ENCODE data around the gene DNAH9. TPM values are rescaled to one million over a fixed set of nuclear protein-coding genes. Genes with fewer than 3 reads are reported as not detected.

Gene DNAH9
- total RNA-seq, 4 donors from 2014 or later: 0.13 to 0.19 TPM; not detected in 2

DNA sequence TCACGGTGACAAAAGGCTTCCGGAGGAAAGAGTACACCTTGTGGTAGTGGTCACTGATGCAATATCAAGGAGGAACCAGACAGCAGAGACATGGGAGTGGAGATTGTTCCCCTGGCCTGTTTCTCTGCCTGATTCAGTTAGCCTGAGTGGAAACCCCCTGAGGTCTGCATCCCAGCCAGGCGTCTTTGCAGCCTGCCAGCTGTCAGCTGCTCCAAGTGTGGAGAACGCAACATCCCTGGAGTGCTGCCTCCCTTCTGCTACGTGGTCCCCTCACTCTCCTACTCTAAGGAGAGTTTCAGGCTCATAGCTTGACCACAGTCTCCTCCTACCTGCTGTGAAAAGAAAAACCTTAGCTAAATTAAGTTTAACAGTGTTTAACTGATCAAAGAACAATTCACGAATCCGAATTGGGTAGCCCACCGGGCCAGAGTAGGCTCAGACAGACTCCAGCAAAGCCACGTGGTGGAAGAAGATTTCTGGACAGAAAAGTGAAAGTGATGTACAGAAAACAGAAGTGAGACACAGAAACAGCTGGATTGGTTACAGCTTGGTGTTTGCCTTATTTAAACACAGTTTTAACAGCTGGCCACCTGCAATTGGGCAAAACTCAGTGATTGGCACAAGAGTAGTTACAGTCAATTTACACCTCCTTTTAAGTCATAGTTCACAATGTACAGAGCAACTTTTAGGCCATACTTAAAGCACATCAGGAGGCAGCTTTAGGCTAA, 188.6 kb downstream of the DNAH9 start:
- DNase-seq: no peak
- Histone ChIP-seq H3K4me3 (no peak overlapping the region), H3K4me1 (no peaks in the 10 kb centered on the region), H3K27me3 (no peaks in the 10 kb centered on the region), H3K27ac (no peak overlapping the region), H3K36me3 (no peaks in the 10 kb centered on the region), H3K9me3 (no peaks in the 10 kb centered on the region)
- TF ChIP-seq, protein P1, sequence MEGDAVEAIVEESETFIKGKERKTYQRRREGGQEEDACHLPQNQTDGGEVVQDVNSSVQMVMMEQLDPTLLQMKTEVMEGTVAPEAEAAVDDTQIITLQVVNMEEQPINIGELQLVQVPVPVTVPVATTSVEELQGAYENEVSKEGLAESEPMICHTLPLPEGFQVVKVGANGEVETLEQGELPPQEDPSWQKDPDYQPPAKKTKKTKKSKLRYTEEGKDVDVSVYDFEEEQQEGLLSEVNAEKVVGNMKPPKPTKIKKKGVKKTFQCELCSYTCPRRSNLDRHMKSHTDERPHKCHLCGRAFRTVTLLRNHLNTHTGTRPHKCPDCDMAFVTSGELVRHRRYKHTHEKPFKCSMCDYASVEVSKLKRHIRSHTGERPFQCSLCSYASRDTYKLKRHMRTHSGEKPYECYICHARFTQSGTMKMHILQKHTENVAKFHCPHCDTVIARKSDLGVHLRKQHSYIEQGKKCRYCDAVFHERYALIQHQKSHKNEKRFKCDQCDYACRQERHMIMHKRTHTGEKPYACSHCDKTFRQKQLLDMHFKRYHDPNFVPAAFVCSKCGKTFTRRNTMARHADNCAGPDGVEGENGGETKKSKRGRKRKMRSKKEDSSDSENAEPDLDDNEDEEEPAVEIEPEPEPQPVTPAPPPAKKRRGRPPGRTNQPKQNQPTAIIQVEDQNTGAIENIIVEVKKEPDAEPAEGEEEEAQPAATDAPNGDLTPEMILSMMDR (IDR thresholded peaks at IDR 0.05): no peak
- TF ChIP-seq POLR2A (IDR thresholded peaks at IDR 0.05): no peak

DNA sequence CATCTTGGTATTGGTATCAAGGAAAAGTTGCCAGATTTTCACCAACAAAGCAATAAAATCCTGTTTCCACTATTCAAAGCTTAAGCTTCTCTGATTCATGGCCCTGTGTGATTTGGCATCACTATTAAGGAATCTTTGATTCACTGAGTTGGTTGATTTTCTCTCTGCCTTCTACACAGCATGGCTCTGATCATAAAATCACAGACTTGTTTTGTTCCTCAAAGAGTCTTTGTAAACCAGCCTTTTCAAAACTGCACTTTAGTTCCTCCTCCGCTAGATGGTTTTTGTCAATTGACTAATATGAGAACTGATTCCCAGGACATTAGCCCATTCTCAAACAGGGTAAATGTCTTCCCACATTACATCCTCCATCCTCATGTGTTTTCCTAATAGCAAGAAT, 197.6 kb downstream of the DNAH9 start:
- H3K4me1 ChIP-seq: no peaks in the 10 kb centered on the region
- DNase-seq: no peak
- no peak overlapping the region for H3K27ac ChIP-seq
- no peaks in the 10 kb centered on the region for H3K9me3 ChIP-seq
- TF ChIP-seq, protein P1 (IDR thresholded peaks at IDR 0.05): no peak
- no peak for TF ChIP-seq POLR2A (IDR thresholded peaks at IDR 0.05)
- no peaks in the 10 kb centered on the region for H3K27me3 ChIP-seq
- no peak overlapping the region for H3K4me3 ChIP-seq
- no peaks in the 10 kb centered on the region for H3K36me3 ChIP-seq

DNA sequence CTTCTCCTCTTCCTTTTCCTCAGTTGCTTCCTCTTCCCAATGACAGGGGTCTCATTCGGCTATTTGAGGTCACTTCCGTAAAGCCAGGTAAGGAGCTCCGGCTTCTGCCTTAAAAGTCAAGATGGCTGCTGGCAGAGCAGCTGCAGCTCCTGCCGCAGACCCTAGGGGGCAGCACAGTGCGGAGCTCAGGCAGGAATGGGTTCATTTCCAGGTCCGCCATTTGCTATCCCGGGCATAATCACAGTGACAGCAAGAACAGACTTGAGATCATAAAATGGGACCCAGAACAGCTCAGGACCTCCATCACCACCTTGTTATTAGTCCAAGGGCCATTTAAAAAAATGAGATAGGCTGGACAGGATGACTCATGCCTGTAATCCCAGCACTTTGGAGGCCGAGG, 199.5 kb downstream of the DNAH9 start:
- no peak for DNase-seq
- Histone ChIP-seq H3K4me3 (no peak overlapping the region), H3K9me3 (no peaks in the 10 kb centered on the region), H3K27ac (no peak overlapping the region), H3K27me3 (no peaks in the 10 kb centered on the region), H3K4me1 (no peaks in the 10 kb centered on the region), H3K36me3 (no peaks in the 10 kb centered on the region)
- TF ChIP-seq POLR2A (IDR thresholded peaks at IDR 0.05): no peak
- TF ChIP-seq, protein P1 (IDR thresholded peaks at IDR 0.05): no peak

DNA sequence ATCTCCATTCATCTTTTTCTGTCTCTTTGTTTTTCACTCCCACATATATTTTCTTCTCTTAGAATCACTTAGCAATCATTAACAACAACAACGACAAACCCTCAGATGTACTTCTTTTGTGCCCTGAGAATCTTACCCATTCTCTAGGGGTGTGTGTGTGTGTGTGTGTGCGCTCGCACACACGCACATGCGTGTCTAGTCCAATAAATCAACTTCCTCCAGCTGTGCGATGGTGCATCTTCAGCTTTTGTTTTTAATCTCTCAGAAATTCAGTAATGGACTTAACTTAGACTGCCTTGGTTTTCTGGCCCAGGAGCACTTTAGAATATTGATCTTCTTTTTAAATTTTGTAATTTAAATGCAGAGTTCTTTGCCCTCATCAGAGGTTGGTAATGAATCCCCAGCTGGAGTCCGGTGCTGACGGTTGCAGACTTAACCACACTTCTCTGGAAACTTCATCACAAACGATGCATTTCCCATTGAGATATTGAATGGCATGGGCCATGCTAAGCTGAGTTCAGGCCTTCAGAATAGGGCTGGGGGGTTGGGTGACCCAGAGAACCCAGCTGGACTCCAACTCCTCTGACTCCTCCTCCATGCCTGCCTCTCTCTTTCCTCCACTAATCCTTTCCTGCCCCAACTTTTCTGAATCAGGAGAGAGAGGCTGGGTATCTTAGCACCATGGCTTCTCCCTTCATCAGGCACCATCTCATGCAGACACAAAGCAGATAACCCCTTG, 205.1 kb downstream of the DNAH9 start:
- H3K4me1 ChIP-seq: no peaks in the 10 kb centered on the region
- no peak overlapping the region for H3K4me3 ChIP-seq
- no peaks in the 10 kb centered on the region for H3K36me3 ChIP-seq
- no peak overlapping the region for H3K27ac ChIP-seq
- H3K27me3 ChIP-seq: no peaks in the 10 kb centered on the region
- DNase-seq: no peak
- H3K9me3 ChIP-seq: no peaks in the 10 kb centered on the region
- TF ChIP-seq, protein P1 (IDR thresholded peaks at IDR 0.05): no peak
- no peak for TF ChIP-seq POLR2A (IDR thresholded peaks at IDR 0.05)

DNA sequence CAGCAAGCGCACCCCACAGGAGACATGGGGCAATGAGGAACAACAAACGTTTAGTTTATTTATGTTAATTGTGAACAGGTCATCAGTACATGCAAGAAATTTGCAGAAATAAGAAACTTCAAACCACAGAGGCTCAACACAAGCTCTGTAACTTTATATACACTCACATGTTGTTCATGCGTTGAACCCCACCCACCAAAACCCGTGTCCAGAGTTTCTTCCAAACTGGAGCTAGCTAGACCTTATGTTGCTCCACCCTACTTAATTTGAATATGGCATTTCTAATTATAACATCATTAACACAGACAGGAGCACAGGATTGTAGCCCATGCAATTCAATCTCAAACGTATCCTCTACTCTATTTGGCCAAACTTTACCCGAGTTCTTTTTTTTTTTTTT, 206.9 kb downstream of the DNAH9 start:
- no peak for TF ChIP-seq POLR2A (IDR thresholded peaks at IDR 0.05)
- TF ChIP-seq, protein P1 (IDR thresholded peaks at IDR 0.05): no peak
- H3K27ac ChIP-seq: no peak overlapping the region
- no peaks in the 10 kb centered on the region for H3K9me3 ChIP-seq
- no peak overlapping the region for H3K4me3 ChIP-seq
- H3K27me3 ChIP-seq: no peaks in the 10 kb centered on the region
- H3K4me1 ChIP-seq: no peaks in the 10 kb centered on the region
- H3K36me3 ChIP-seq: no peaks in the 10 kb centered on the region
- no peak for DNase-seq

All from Peyer's patch (tissue), 4 donors.